Islet precursor cell (in vitro differentiated cells): ENCODE results near the gene TMEM86B.
A peak's percentile ranks its signal among the peaks of the same experiment; 100 is the strongest.
"Not testable (repeated sequence)": the region's sequence is repeated elsewhere in the genome, so short reads cannot be mapped to it uniquely, and the experiment has no call there.

Experiments
- DNase-seq: peaks from one replicate; pipeline ENCODE4 v3.0.0-alpha.2; 2018

TMEM86B gene

GRCh38 chr19:55216461-55217198 is 11.9 kb downstream of the TMEM86B start:
- DNase-seq = peak; percentile 98

- DNase-seq = no peak
These were observed 15.0 kb downstream of the TMEM86B start for GRCh38 chr19:55213547-55213946.

GRCh38 chr19:55212447-55212846 is 16.1 kb downstream of the TMEM86B start:
- no peak for DNase-seq

- DNase-seq = no peak
These were observed 18.7 kb downstream of the TMEM86B start for GRCh38 chr19:55209693-55210472.

- DNase-seq = no peak
These were observed 19.5 kb downstream of the TMEM86B start, which contains the start of gene PTPRH for GRCh38 chr19:55208880-55209692. Gene PTPRH, minus strand, starts transcription at chr19:55209501. Its CDS starts 68 bp downstream, at chr19:55209433.

GRCh38 chr19:55206664-55207500 is 21.7 kb downstream of the TMEM86B start:
- peak; percentile 96 for DNase-seq

- DNase-seq = not testable (repeated sequence)
These were observed 26.4 kb downstream of the TMEM86B start for GRCh38 chr19:55202199-55202598.

GRCh38 chr19:55199620-55200204 is 28.9 kb downstream of the TMEM86B start:
- DNase-seq = no peak

- peak; percentile 65 for DNase-seq
These were observed 29.9 kb downstream of the TMEM86B start for GRCh38 chr19:55198651-55199050.

GRCh38 chr19:55197528-55197927 is 31.0 kb downstream of the TMEM86B start:
- DNase-seq = no peak

- DNase-seq = no peak
These were observed 31.8 kb downstream of the TMEM86B start for GRCh38 chr19:55196803-55197202.

GRCh38 chr19:55193481-55193880 is 35.1 kb downstream of the TMEM86B start:
- no peak for DNase-seq

- DNase-seq = peak; percentile 77
These were observed 39.1 kb downstream of the TMEM86B start for GRCh38 chr19:55189403-55189835.

- DNase-seq = no peak
These were observed 39.9 kb downstream of the TMEM86B start for GRCh38 chr19:55188625-55189024.

GRCh38 chr19:55186080-55186479 is 42.5 kb downstream of the TMEM86B start:
- no peak for DNase-seq

- DNase-seq = no peak
These were observed 46.8 kb downstream of the TMEM86B start for GRCh38 chr19:55181740-55182139.

- peak; percentile 74 for DNase-seq
These were observed 48.7 kb downstream of the TMEM86B start, which contains the start of gene SYT5 for GRCh38 chr19:55179606-55180484. Gene SYT5, minus strand, starts transcription at chr19:55180289. Its CDS starts 1,248 bp downstream, at chr19:55179041.

- peak; percentile 87 for DNase-seq
These were observed 49.6 kb downstream of the TMEM86B start for GRCh38 chr19:55178781-55179599.
